Activated CD8-positive, alpha-beta memory T cell treated with anti-CD3 and anti-CD28 coated beads for 4 hours (primary cell): ENCODE results near the gene SMIM22.

Experiments used
- DNase-seq, 2 donors: peaks; one replicate each; pipeline ENCODE4 v3.0.0-alpha.2; 2020; ENCODE audit warnings: low read depth in 2 of 2

The SMIM22 gene

DNA sequence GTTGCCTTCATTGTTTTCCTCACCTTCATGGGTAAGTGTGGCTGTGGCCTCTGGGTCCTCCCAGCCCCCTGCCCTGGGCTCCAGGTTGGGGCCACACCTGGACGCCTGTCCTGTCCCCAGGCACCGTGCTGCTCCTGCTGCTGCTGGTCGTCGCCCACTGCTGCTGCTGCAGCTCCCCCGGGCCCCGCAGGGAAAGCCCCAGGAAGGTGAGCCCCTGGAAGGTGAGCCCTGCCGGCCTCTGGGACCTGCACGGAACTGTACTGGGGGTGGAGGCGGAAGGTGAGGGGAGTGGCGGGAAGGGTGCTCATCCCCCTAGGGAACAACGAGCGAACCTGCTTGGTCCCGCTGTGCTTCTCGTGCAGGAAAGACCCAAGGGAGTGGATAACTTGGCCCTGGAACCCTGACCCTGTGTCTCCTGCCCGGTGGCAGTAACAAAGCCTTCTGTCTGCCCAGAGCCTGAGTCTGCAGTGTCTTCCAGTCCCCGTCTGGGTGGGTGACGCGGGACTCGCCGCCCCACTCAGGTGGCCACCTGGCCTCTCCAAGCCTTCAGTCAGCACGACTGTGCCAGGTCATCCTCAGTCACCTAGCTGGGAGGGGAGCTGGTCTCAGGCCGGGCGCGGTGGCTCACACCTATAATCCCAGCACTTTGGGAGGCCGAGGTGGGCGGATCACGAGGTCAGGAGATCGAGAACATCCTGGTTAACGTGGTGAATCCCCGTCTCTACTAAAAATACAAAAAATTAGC is 831 bp downstream of the SMIM22 start:
- DNase-seq = no peak

DNA sequence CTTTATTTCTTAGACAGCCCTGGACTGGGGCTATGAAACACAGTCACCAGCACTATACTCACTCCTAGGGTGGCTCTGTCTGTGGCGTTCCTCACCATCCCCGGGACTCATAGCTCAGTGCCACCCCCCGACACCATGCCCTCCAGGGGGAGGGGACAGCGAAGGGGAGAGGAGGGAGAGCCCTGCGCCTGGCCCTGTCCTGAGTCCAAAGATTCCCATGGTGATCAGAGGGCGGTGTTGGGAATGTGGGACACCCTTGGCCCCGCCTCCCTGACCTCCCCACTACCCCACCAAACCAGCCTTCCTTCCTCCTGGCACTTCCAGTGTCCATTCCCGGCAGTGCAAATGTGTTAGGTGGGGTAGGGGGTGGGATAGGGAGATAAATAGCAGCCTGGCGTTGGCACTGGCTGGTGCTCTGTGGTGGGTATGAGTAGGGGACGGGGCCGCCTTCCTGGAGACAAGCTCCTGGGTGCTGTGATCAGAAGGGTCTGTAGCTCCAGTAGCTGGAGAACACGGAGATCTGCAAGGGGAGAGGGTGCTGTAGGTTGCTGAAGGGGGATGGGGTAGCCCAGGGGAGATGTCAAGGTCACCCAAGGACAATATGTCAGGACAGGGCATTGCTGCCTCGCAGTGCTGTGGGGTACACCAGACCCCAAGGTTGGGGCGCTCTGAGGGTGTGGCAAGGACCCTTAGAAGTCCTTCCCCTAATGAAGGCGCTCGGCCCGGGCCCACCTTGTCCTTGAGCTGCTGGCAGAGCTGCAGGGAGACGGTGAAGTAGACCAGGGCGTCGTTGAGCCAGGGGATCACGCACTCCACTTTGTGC is 2.0 kb downstream of the SMIM22 start:
- no peak for DNase-seq

- no peak for DNase-seq
Observed at GRCh38 chr16:4797805-4798252, 2.7 kb downstream of the SMIM22 start.

- no peak for DNase-seq
Observed at GRCh38 chr16:4798456-4798855, 3.3 kb downstream of the SMIM22 start.

DNA sequence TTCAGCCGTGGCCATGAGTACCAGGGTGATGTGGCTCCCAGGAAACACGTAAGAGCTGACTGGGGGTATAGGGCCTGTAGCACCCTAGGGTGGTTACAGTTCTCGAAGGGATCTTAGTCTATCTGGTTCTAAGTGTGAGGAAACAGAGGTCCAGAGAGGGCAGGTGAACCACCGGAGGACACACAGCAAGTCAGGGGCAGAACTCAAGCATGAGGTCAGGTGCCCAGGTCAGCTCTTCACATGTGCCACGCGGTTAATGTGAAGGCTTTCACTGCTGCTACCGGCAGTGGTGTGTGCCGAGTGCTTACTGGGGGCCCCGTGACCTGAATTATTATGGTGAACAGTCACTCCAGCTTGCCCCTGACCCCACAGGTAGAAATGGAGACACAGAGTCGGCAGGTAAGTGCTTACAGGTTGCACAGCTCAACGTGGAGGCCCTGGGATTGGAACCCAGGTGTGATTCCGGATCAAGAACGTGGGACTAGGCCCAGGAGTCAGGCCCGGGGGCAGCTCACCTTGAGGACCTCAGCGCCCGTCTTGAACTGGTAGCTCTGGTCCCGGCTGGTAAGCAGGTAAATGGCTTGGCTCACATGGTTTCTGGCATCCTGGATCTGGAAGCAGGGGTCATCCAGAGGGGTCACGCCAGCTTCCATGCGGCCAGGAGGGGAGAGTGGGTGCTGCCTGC is 4.1 kb downstream of the SMIM22 start:
- no peak for DNase-seq

GRCh38 chr16:4800290-4801041 is 5.3 kb downstream of the SMIM22 start:
- DNase-seq = no peak

- DNase-seq = no peak
Observed at GRCh38 chr16:4801051-4801961, 6.1 kb downstream of the SMIM22 start.

DNA sequence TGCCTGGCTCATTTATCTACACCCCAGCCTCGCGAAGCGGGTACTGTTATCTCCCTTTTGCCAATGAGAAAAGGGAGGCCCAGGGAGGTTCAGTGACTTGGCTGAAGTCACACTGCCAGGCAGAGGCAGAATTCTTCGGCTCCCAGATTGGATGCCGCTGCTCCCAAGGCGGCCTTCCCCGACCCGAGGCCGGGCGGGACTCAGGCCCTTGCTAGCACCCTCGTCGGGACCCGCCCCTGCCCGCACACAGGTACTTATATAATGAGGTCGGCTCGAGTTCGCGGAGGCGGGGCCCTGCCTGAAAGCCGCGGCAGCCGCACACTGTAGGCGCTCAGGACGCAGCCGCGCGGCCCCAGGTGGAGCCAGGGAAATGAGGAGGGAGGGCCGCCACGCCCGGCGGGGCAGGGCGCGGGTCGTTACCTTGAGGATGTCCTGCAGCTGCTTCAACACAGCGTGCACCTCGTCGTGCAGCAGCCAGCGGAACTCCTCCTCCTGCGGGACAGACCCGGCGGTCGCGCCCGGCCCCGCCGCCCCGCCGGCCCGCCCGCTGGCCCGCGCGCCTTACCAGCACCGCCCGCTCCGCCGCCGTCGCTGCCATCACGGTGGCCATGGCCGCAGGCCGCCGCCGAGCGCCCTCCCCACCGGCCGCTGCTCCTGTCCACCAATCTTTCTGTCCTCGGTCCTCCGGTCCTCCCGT is 6.9 kb downstream of the SMIM22 start, which contains the start of gene ROGDI:
ROGDI (minus strand) TSS at position 672 of the 697 bp plus-strand sequence; CDS start at position 610, 62 bp downstream.
- DNase-seq = peak; percentile 38 to 41

- DNase-seq = peak; percentile 66 to 73
Observed at GRCh38 chr16:4802659-4803287, 7.6 kb downstream of the SMIM22 start.

DNA sequence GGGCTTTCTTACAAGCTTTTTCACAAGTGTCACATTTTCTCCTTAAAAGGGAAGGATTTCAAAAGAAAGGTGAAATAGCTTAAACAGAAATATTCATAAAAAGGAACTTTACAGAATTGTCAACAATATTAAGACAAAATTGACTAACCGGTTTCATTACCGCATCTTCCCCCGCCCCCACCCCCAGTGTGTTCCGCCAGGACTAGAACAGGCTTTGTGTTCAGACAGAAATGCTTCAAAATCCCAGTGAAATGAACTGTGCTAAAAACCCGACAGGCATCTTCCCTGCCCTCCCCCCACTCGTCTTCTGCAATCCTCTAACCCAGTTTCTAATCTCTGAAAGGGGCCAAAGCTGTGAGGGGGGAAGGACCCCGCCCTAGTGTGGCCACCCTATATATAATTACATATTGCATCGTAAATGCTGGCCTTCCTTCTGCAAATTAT is 8.3 kb downstream of the SMIM22 start:
- DNase-seq = no peak

DNA sequence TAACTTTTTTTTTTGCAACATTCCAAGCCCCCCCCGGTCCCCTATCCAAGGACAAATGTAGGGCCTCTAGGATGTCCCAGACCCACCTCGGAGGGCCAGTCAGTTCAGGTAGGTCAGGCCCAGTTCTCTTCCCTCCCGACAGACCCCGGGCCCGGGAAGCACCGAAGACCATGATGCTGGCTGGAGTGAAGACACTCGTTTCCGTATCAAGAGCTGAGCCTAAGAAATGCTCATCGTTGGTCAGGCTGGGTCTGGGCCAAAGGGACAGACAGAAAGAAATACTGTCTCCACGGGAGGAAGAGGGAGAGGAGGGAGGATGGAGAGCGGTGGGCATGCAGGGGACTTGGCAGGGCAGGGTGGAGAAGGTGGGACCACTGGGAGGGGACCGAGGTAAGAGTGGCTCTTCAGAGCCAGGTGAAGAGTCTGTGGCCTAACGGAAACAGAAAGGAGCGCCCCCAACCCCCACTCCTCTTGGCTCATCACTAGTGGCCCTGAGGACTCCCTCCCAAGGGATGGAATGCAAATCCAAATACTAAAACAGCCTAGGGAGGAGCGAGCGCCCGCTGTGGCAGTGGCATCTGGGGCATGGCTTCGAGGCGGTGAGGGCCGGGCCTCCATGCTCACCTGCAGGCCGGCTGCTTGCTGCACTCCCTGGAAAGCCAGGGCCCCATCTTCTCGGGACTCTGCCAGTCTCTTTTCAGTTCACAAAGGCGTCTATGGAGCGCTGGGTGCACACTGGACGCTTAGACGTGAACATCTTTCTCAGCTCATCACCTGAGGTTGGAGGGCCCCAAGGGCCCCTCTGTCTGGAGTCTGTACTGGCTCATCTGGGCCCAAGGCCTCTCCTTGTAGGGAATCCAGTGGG is 9.0 kb downstream of the SMIM22 start:
- no peak for DNase-seq

DNA sequence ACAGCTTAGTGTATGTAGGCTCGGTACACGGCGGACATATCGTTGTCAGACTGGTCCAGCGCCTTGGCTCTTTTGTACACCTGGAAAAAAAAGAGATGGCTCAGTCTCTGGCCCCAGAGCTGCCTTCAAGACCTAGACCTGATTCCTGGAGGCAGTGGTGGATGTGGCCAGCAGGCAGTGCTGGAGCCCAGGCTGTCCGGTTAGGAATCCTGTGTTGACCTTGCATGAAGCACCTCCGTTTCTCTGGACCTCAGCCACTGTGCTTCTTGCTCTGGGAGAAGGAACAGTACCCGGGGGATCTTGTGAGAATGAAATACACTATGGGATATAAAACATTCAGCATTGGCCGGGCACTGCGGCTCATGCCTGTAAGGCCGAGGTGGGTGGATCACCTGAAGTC is 10.1 kb downstream of the SMIM22 start:
- DNase-seq = no peak

- DNase-seq = no peak
Observed at GRCh38 chr16:4806280-4806679, 11.1 kb downstream of the SMIM22 start.

- DNase-seq = no peak
Observed at GRCh38 chr16:4811242-4811641, 16.1 kb downstream of the SMIM22 start.

DNA sequence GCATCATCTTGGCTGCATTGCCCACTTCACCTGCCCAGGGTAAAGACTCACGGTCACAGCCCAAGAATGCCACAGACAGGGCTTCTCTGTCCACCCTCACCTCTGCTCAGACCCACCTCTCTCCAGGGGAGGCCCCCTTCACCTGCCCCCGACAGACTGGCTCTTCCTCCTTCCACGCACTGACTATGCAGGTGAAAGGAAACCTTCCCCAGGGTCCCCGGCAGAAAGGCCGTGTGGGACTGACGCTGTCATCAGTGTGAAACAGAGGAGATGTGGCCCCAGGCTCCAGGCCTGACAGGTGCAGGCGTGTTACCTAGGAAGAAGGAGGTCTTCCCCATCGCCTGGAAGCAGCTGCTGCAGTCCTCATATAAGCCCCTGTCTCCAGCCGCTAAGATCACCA is 16.6 kb downstream of the SMIM22 start:
- no peak for DNase-seq

- DNase-seq = no peak
Observed at GRCh38 chr16:4813251-4814003, 18.3 kb downstream of the SMIM22 start.

DNA sequence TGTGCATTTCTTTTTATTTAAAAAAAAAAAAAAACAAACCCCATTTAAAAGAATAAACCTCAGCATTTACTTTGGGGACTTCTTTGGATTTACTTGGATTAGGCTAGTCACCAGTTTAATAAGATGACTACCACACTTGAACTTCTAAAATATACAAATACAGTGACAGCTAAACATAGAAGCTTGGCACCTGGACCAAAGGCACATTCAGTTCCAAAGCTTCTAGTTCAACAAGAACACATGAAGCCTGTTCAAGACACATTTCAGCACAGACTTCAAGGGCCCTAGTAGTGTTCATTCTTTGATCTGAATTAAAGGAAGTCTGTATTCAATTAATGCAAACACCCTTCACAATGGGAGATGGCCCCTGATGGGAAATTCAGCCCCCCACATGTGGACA is 18.9 kb downstream of the SMIM22 start:
- DNase-seq = no peak
